H9 (cell line): Measurements from ENCODE around the gene HOXC11. TPM values are rescaled to one million over a fixed set of nuclear protein-coding genes. Genes with fewer than 3 reads are reported as not detected.

ENCODE experiments used
- DNase-seq: peaks from one replicate; pipeline ENCODE4 v3.0.0-alpha.2; 2017
- H2AFZ ChIP-seq: one replicate; pipeline ENCODE4 v1.6.1; 2013; ENCODE audit warnings: mild to moderate bottlenecking, low read length, control low read depth, moderate library complexity
- H2AK5ac ChIP-seq: 2 replicates; pipeline ENCODE4 v1.6.1; 2013; ENCODE audit warnings: low read length, control low read depth, mixed read lengths; ENCODE audit not compliant: insufficient read length
- H2BK120ac ChIP-seq: one replicate; pipeline ENCODE4 v1.6.1; 2013; ENCODE audit warnings: low read depth, mild to moderate bottlenecking, low read length, control low read depth, inconsistent platforms; ENCODE audit not compliant: poor library complexity, severe bottlenecking
- H2BK12ac ChIP-seq: 2 replicates; pipeline ENCODE4 v1.6.1; 2013; ENCODE audit warnings: low read length, control low read depth, mixed read lengths, low read depth; ENCODE audit not compliant: insufficient read length
- H2BK15ac ChIP-seq: 2 replicates; pipeline ENCODE4 v1.6.1; 2013; ENCODE audit warnings: low read depth, low read length, control low read depth
- H2BK20ac ChIP-seq: one replicate; pipeline ENCODE4 v1.6.1; 2013; ENCODE audit warnings: low read depth, mild to moderate bottlenecking, low read length, control low read depth, inconsistent platforms; ENCODE audit not compliant: poor library complexity, severe bottlenecking
- H2BK5ac ChIP-seq: 2 replicates; pipeline ENCODE4 v1.6.1; 2013; ENCODE audit warnings: low read length, control low read depth, mixed read lengths; ENCODE audit not compliant: insufficient read length
- H3K14ac ChIP-seq: 2 replicates; pipeline ENCODE4 v1.6.1; 2013; ENCODE audit warnings: low read length, control low read depth; ENCODE audit not compliant: insufficient read depth
- H3K18ac ChIP-seq: 2 replicates; pipeline ENCODE4 v1.6.1; 2013; ENCODE audit warnings: low read depth, mild to moderate bottlenecking, mixed read lengths, low read length, control low read depth; ENCODE audit not compliant: insufficient read length
- H3K23ac ChIP-seq: 2 replicates; pipeline ENCODE4 v1.6.1; 2013; ENCODE audit warnings: low read length, control low read depth, mixed read lengths, low read depth; ENCODE audit not compliant: insufficient read length
- H3K23me2 ChIP-seq: 2 replicates; pipeline ENCODE4 v1.6.1; 2013; ENCODE audit warnings: low read depth, mild to moderate bottlenecking, mixed read lengths, low read length, control low read depth; ENCODE audit not compliant: insufficient read length, poor library complexity, severe bottlenecking
- H3K27ac ChIP-seq: 2 replicates; pipeline ENCODE4 v1.5.1; 2013; ENCODE audit warnings: low read length, control low read depth, mixed read lengths, low read depth; ENCODE audit not compliant: insufficient read length
- H3K27me3 ChIP-seq: 2 replicates; pipeline ENCODE4 v1.6.1; 2013; ENCODE audit warnings: low read length, control low read depth, inconsistent platforms; ENCODE audit not compliant: insufficient read depth
- H3K4ac ChIP-seq: 2 replicates; pipeline ENCODE4 v1.6.1; 2013; ENCODE audit warnings: low read depth, mild to moderate bottlenecking, control low read depth, inconsistent platforms, low read length, moderate library complexity
- H3K4me1 ChIP-seq: 2 replicates; pipeline ENCODE4 v1.6.1; 2013; ENCODE audit warnings: low read length, control low read depth, inconsistent platforms; ENCODE audit not compliant: insufficient read depth
- H3K4me2 ChIP-seq: 2 replicates; pipeline ENCODE4 v1.6.1; 2013; ENCODE audit warnings: low read length, control low read depth, mixed read lengths; ENCODE audit not compliant: insufficient read length, insufficient read depth
- H3K56ac ChIP-seq: 2 replicates; pipeline ENCODE4 v1.6.1; 2013; ENCODE audit warnings: low read depth, mild to moderate bottlenecking, mixed read lengths, low read length, control low read depth; ENCODE audit not compliant: insufficient read length
- H3K79me1 ChIP-seq: 2 replicates; pipeline ENCODE4 v1.6.1; 2013; ENCODE audit warnings: low read depth, mild to moderate bottlenecking, moderate library complexity, low read length, control low read depth, inconsistent platforms; ENCODE audit not compliant: insufficient read depth, poor library complexity, severe bottlenecking
- H3K79me2 ChIP-seq: 2 replicates; pipeline ENCODE4 v1.6.1; 2013; ENCODE audit warnings: low read length, control low read depth, inconsistent platforms; ENCODE audit not compliant: insufficient read depth
- H3K9ac ChIP-seq: 2 replicates; pipeline ENCODE4 v1.6.1; 2013; ENCODE audit warnings: low read length, control low read depth, mixed read lengths; ENCODE audit not compliant: insufficient read length; ENCODE audit errors: extremely low read depth
- H3K9me3 ChIP-seq: one replicate; pipeline ENCODE4 v1.6.1; 2013; ENCODE audit warnings: low read depth, low read length, inconsistent platforms; ENCODE audit not compliant: control insufficient read depth
- H3T11ph ChIP-seq: one replicate; pipeline ENCODE4 v1.6.1; 2013; ENCODE audit warnings: mild to moderate bottlenecking, low read length, control low read depth, inconsistent platforms
- H4K20me1 ChIP-seq: one replicate; pipeline ENCODE4 v1.6.1; 2013; ENCODE audit not compliant: control insufficient read depth, insufficient read length, insufficient read depth
- H4K5ac ChIP-seq: 2 replicates; pipeline ENCODE4 v1.6.1; 2013; ENCODE audit warnings: low read depth, mild to moderate bottlenecking, mixed read lengths, low read length, control low read depth; ENCODE audit not compliant: insufficient read length
- H4K8ac ChIP-seq: replicated peaks from 2 replicates; pipeline ENCODE4 v1.6.1; 2013; ENCODE audit warnings: low read length, control low read depth, mixed read lengths, low read depth; ENCODE audit not compliant: insufficient read length
- H4K91ac ChIP-seq: 2 replicates; pipeline ENCODE4 v1.6.1; 2013; ENCODE audit warnings: low read depth, mild to moderate bottlenecking, moderate library complexity, mixed read lengths, low read length, control low read depth; ENCODE audit not compliant: insufficient read length
- H3K27ac Mint-ChIP-seq, 3 experiments: 2 replicates in 2 of 3; 3 replicates in 1 of 3; pipeline ENCODE4 v1.8.0; 2020 to 2021; ENCODE audit warnings: mixed read lengths in 3 of 3, mild to moderate bottlenecking in 1 of 3, moderate library complexity in 1 of 3
- H3K27me3 Mint-ChIP-seq: 2 replicates; pipeline ENCODE4 v1.8.0; 2021; ENCODE audit warnings: low read depth, mild to moderate bottlenecking, moderate library complexity, mixed read lengths
- H3K36me3 Mint-ChIP-seq, 3 experiments: 2 replicates in 2 of 3; 3 replicates in 1 of 3; pipeline ENCODE4 v1.8.0; 2020 to 2021; ENCODE audit warnings: low read depth in 3 of 3, mixed read lengths in 3 of 3; ENCODE audit not compliant: insufficient read depth in 1 of 3
- H3K4me1 Mint-ChIP-seq, 2 experiments: 2 replicates each; pipeline ENCODE4 v1.8.0; 2020; ENCODE audit warnings: mixed read lengths in 2 of 2
- H3K4me3 Mint-ChIP-seq, 2 experiments: 2 replicates in 1 of 2; 3 replicates in 1 of 2; pipeline ENCODE4 v1.8.0; 2020 to 2021; ENCODE audit warnings: mild to moderate bottlenecking in 2 of 2, mixed read lengths in 2 of 2, moderate library complexity in 1 of 2
- H3K9me3 Mint-ChIP-seq, 2 experiments: 2 replicates in 1 of 2; 3 replicates in 1 of 2; pipeline ENCODE4 v1.8.0; 2020; ENCODE audit warnings: mild to moderate bottlenecking in 2 of 2, mixed read lengths in 2 of 2, moderate library complexity in 1 of 2
- WGBS: extraction: QIAGEN DNeasy Blood & Tissue Kit; methylation state at CpG from one replicate; pipeline ENCODE4 v1.1.7; 2013; ENCODE audit warnings: missing lambda C conversion rate, low lambda C conversion rate, mixed read lengths; ENCODE audit not compliant: insufficient read length; ENCODE audit errors: extremely low coverage; 5-methylcytosine and 5-hydroxymethylcytosine counted together
- total RNA-seq: library from RNA; stranded (reverse); gene quantifications from 2 replicates; pipeline ENCODE4 v1.2.1, GENCODE V29; 2021
- TF ChIP-seq, protein P1 (sequence below): fragments of 200-600 bp; sonication (generic); conservative IDR thresholded peaks from 3 replicates; pipeline ENCODE4 v1.8.0; 2021; ENCODE audit warnings: antibody characterized with exemption, mild to moderate bottlenecking

The HOXC11 gene
- total RNA-seq, 1 experiment from 2014 or later = not detected

- Histone ChIP-seq H3K79me2 (no peaks in the 10 kb centered on the region), H2BK20ac (no peak overlapping the region), H3K18ac (no peak overlapping the region), H4K91ac (no peak overlapping the region), H3K9ac (no peak overlapping the region), H3K9me3 (no peaks in the 10 kb centered on the region), H3T11ph (no peak overlapping the region), H4K20me1 (no peaks in the 10 kb centered on the region), H3K4me1 (no peaks in the 10 kb centered on the region), H4K8ac (no peak overlapping the region), H4K5ac (no peak overlapping the region), H2BK15ac (no peak overlapping the region), H3K27me3 (peaks cover 98% of the 10 kb centered on the region), H3K27ac (no peak overlapping the region), H3K79me1 (no peaks in the 10 kb centered on the region), H3K4me2 (no peak overlapping the region), H2BK12ac (no peak overlapping the region), H3K4ac (no peak overlapping the region), H2AK5ac (no peak overlapping the region), H2BK120ac (no peak overlapping the region), H3K23ac (no peak overlapping the region), H3K56ac (no peak overlapping the region), H3K14ac (no peak overlapping the region), H2BK5ac (no peak overlapping the region), H3K23me2 (no peaks in the 10 kb centered on the region), H2AFZ (no peak overlapping the region)
- Mint-ChIP-seq H3K27me3 (peaks cover 99% of the 10 kb centered on the region), H3K27ac (no peak overlapping the region), H3K4me3 (no peak overlapping the region), H3K4me1 (peaks cover 6 to 18% of the 10 kb centered on the region in 2 experiments; a peak in 3 of 4 replicates), H3K36me3 (no peaks in the 10 kb centered on the region; a peak in 2 of 7 replicates), H3K9me3 (peaks cover 0 to 9% of the 10 kb centered on the region in 2 experiments; a peak in 4 of 5 replicates)
- no CpG with 5 or more reads among the region's 34 CpGs for WGBS
- TF ChIP-seq, protein P1, sequence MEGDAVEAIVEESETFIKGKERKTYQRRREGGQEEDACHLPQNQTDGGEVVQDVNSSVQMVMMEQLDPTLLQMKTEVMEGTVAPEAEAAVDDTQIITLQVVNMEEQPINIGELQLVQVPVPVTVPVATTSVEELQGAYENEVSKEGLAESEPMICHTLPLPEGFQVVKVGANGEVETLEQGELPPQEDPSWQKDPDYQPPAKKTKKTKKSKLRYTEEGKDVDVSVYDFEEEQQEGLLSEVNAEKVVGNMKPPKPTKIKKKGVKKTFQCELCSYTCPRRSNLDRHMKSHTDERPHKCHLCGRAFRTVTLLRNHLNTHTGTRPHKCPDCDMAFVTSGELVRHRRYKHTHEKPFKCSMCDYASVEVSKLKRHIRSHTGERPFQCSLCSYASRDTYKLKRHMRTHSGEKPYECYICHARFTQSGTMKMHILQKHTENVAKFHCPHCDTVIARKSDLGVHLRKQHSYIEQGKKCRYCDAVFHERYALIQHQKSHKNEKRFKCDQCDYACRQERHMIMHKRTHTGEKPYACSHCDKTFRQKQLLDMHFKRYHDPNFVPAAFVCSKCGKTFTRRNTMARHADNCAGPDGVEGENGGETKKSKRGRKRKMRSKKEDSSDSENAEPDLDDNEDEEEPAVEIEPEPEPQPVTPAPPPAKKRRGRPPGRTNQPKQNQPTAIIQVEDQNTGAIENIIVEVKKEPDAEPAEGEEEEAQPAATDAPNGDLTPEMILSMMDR = no peak
- no peak for DNase-seq
These were observed 21.9 kb upstream of the HOXC11 start for GRCh38 chr12:53950789-53951576.
